WTC11 (cell line): ENCODE data around the gene RGS6.

Source experiments
- ATF3 ChIP-seq: sonication (generic); formaldehyde crosslinking; conservative IDR thresholded peaks from 2 replicates; pipeline ENCODE4 v1.8.1; 2022; ENCODE audit warnings: mild to moderate bottlenecking, missing genetic modification reagents
- CTCF ChIP-seq: fragments of 200-600 bp; IDR thresholded peaks from 2 replicates; pipeline ENCODE4 v1.8.0; 2022; ENCODE audit warnings: antibody characterized with exemption
- GABPB1 ChIP-seq: sonication (generic); formaldehyde crosslinking; IDR thresholded peaks from 2 replicates; pipeline ENCODE4 v1.8.1; 2023; ENCODE audit warnings: mild to moderate bottlenecking, missing genetic modification reagents
- SP1 ChIP-seq: sonication (generic); formaldehyde crosslinking; conservative IDR thresholded peaks from 2 replicates; pipeline ENCODE4 v1.8.1; 2022; ENCODE audit warnings: missing genetic modification reagents

- TF ChIP-seq SP1 (CRISPR knock-in tag) (no peak), ATF3 (CRISPR knock-in tag) (no peak), CTCF (no peak), GABPB1 (CRISPR knock-in tag) (no peak)
Observed at GRCh38 chr14:72026536-72026935, 94.3 kb downstream of the RGS6 start.
